Mesangial cell (primary cell): ENCODE measurements around the gene DYNLT2B. TPM values are rescaled to one million over a fixed set of nuclear protein-coding genes. Genes with fewer than 3 reads are reported as not detected.

Experiments used
- total RNA-seq: library from RNA; depleted of rRNA; stranded (reverse); fragments of >200 nt; gene quantifications from 2 replicates; pipeline ENCODE4 v1.2.3, GENCODE V29; 2015

Gene DYNLT2B
- 9.5 and 17.0 TPM in 2 replicates for total RNA-seq

GRCh38 chr3:196317687-196318467, at the start of gene DYNLT2B:
Gene DYNLT2B, minus strand, starts transcription at chr3:196318240. Its CDS starts 88 bp downstream, at chr3:196318152.

GRCh38 chr3:196287440-196288140, 30.4 kb downstream of the DYNLT2B start, which contains the start of gene PCYT1A:
Gene PCYT1A, minus strand, starts transcription at chr3:196287726. Its CDS starts 17,195 bp downstream, at chr3:196270531.

Other genes starting within 250 kb of the DYNLT2B start
- 38.2 and 132 TPM in 2 replicates for gene TFRC, start 236.2 kb downstream of the DYNLT2B start, total RNA-seq
- 0.13 TPM in 1 of 2 replicates, not detected in the other for gene ZDHHC19, start 106.8 kb downstream of the DYNLT2B start, total RNA-seq
- gene SLC51A, start 101.7 kb downstream of the DYNLT2B start, total RNA-seq = not detected in 2 replicates
- gene PCYT1A, start 30.5 kb downstream of the DYNLT2B start, total RNA-seq = 39.3 and 42.3 TPM in 2 replicates
- 1.5 and 3.1 TPM in 2 replicates for gene TM4SF19, start 20.1 kb upstream of the DYNLT2B start, total RNA-seq
- 8.3 and 9.9 TPM in 2 replicates for gene UBXN7, start 114.2 kb upstream of the DYNLT2B start, total RNA-seq
- gene RNF168, start 185.5 kb upstream of the DYNLT2B start, total RNA-seq = 7.6 and 10.3 TPM in 2 replicates
- gene SMCO1, start 197.1 kb upstream of the DYNLT2B start, total RNA-seq = not detected in 2 replicates